H1 (cell line): ENCODE data around the gene SYTL1. TPM values are rescaled to one million over a fixed set of nuclear protein-coding genes. Genes with fewer than 3 reads are reported as not detected.

Experiments used
- CTCF ChIA-PET: fragments of 300-600 bp; sonication (Branson Sonifier 250); formaldehyde crosslinking; loops from one replicate; lab custom pipeline; 2021; ENCODE audit not compliant: partially characterized antibody; lab: Charles Lee
- POLR2A ChIA-PET: fragments of 300-600 bp; sonication (Branson Sonifier 250); formaldehyde crosslinking; loops from one replicate; lab custom pipeline; 2021; ENCODE audit warnings: inconsistent platforms; ENCODE audit not compliant: partially characterized antibody; lab: Charles Lee
- DNase-seq, 2 experiments: peaks; one replicate each; pipeline versions ENCODE4 v3.0.0 to v3.0.0-alpha.2; 2010 to 2022; ENCODE audit warnings: low spot score in 2 of 2, low read depth in 1 of 2, mixed read lengths in 1 of 2
- FAIRE-seq: peaks from 2 replicates; lab custom pipeline; 2011; peaks lifted over from hg19 to GRCh38; lab: Jason Lieb, UNC
- H2AFZ ChIP-seq: 2 replicates; pipeline ENCODE4 v1.8.1; 2012; ENCODE audit warnings: low read length, inconsistent platforms
- H2AK5ac ChIP-seq: 2 replicates; pipeline ENCODE4 v1.6.1; 2013; ENCODE audit warnings: low read depth, low read length
- H2BK120ac ChIP-seq: replicated peaks from 2 replicates; pipeline ENCODE3; 2013; ENCODE audit warnings: low read depth, low read length, inconsistent platforms
- H2BK12ac ChIP-seq: 2 replicates; pipeline ENCODE4 v1.6.1; 2013; ENCODE audit warnings: low read depth, low read length
- H2BK15ac ChIP-seq: 2 replicates; pipeline ENCODE4 v1.6.1; 2013; ENCODE audit warnings: low read length
- H2BK20ac ChIP-seq: 2 replicates; pipeline ENCODE4 v1.6.1; 2013; ENCODE audit warnings: low read length
- H2BK5ac ChIP-seq: 2 replicates; pipeline ENCODE4 v1.6.1; 2013; ENCODE audit warnings: low read depth, low read length
- H3K14ac ChIP-seq: 2 replicates; pipeline ENCODE4 v1.6.1; 2013; ENCODE audit warnings: inconsistent platforms; ENCODE audit not compliant: insufficient read length
- H3K18ac ChIP-seq: 2 replicates; pipeline ENCODE4 v1.6.1; 2013; ENCODE audit warnings: low read length; ENCODE audit errors: extremely low read depth
- H3K23ac ChIP-seq: 2 replicates; pipeline ENCODE4 v1.6.1; 2013; ENCODE audit warnings: inconsistent platforms; ENCODE audit not compliant: insufficient read length
- H3K23me2 ChIP-seq: 2 replicates; pipeline ENCODE4 v1.6.1; 2013; ENCODE audit warnings: low read depth, low read length
- H3K27ac ChIP-seq: 2 replicates; pipeline ENCODE4 v1.6.1; 2011; ENCODE audit warnings: low read depth, low read length, inconsistent platforms
- H3K27me3 ChIP-seq, 4 experiments: replicated peaks in 1 of 4; 1 replicate in 1 of 4; 2 replicates in 3 of 4; pipeline versions ENCODE4 v1.6.1 to v1.8.1; 2011 to 2013; ENCODE audit warnings: low read length in 3 of 4, mild to moderate bottlenecking in 3 of 4, inconsistent platforms in 2 of 4, mixed read lengths in 2 of 4, moderate library complexity in 1 of 4; ENCODE audit not compliant: control insufficient read depth in 3 of 4, insufficient read depth in 3 of 4; ENCODE audit errors: extremely low read depth in 1 of 4
- H3K36me3 ChIP-seq, 4 experiments: 2 replicates each; pipeline versions ENCODE4 v1.6.1 to v1.8.1; 2011 to 2013; ENCODE audit warnings: mild to moderate bottlenecking in 4 of 4, low read length in 3 of 4, moderate library complexity in 2 of 4, control low read depth in 1 of 4, inconsistent platforms in 1 of 4; ENCODE audit not compliant: insufficient read depth in 4 of 4, control insufficient read depth in 2 of 4
- H3K4ac ChIP-seq: replicated peaks from 2 replicates; pipeline ENCODE3; 2013; ENCODE audit warnings: low read length, low read depth, mixed read lengths, inconsistent platforms; ENCODE audit not compliant: insufficient read length
- H3K4me1 ChIP-seq, 4 experiments: replicated peaks in 1 of 4; 1 replicate in 1 of 4; 2 replicates in 3 of 4; pipeline versions ENCODE4 v1.6.1 to v1.8.1; 2011 to 2013; ENCODE audit warnings: low read length in 3 of 4, inconsistent platforms in 2 of 4, mixed read lengths in 1 of 4; ENCODE audit not compliant: insufficient read depth in 4 of 4, control insufficient read depth in 3 of 4
- H3K4me2 ChIP-seq, 2 experiments: 2 replicates each; pipeline versions ENCODE4 v1.6.1 to v1.8.1; 2011 to 2013; ENCODE audit warnings: low read depth in 2 of 2, low read length in 2 of 2, control low read depth in 1 of 2, inconsistent platforms in 1 of 2, mild to moderate bottlenecking in 1 of 2; ENCODE audit not compliant: insufficient read depth in 1 of 2
- H3K4me3 ChIP-seq, 4 experiments: fragments of 200-600, 300-600 bp in 1 of 4; sonication (generic), shearing (Covaris generic), sonication (Bioruptor Twin) in 1 of 4; 2 replicates each; pipeline versions ENCODE4 v1.5.1 to v1.8.1; 2011 to 2016; ENCODE audit warnings: low read length in 4 of 4, low read depth in 3 of 4, control low read depth in 2 of 4, inconsistent platforms in 2 of 4, mild to moderate bottlenecking in 2 of 4, mixed read lengths in 1 of 4, moderate library complexity in 1 of 4; ENCODE audit not compliant: insufficient read depth in 2 of 4; ENCODE audit errors: extremely low read depth in 1 of 4
- H3K56ac ChIP-seq: replicated peaks from 2 replicates; pipeline ENCODE3; 2013; ENCODE audit warnings: low read depth, mild to moderate bottlenecking, mixed read lengths, low read length, inconsistent platforms; ENCODE audit not compliant: insufficient read length
- H3K79me1 ChIP-seq: 2 replicates; pipeline ENCODE4 v1.6.1; 2013; ENCODE audit warnings: low read depth, low read length, control low read depth
- H3K79me2 ChIP-seq, 2 experiments: 2 replicates each; pipeline versions ENCODE4 v1.6.1 to v1.8.1; 2012 to 2013; ENCODE audit warnings: low read length in 2 of 2, mild to moderate bottlenecking in 2 of 2, inconsistent platforms in 1 of 2; ENCODE audit not compliant: insufficient read depth in 2 of 2, control insufficient read depth in 1 of 2
- H3K9ac ChIP-seq, 4 experiments: replicated peaks in 1 of 4; 1 replicate in 1 of 4; 2 replicates in 3 of 4; pipeline versions ENCODE4 v1.6.1 to v1.8.1; 2011 to 2013; ENCODE audit warnings: low read depth in 3 of 4, low read length in 3 of 4, control low read depth in 2 of 4, mild to moderate bottlenecking in 2 of 4, moderate library complexity in 2 of 4, inconsistent platforms in 1 of 4; ENCODE audit errors: extremely low read depth in 1 of 4
- H3K9me3 ChIP-seq, 2 experiments: 2 replicates each; pipeline versions ENCODE4 v1.6.1 to v1.8.1; 2012 to 2013; ENCODE audit warnings: mild to moderate bottlenecking in 2 of 2, moderate library complexity in 2 of 2, control low read depth in 1 of 2, inconsistent platforms in 1 of 2, low read depth in 1 of 2, low read length in 1 of 2, mixed read lengths in 1 of 2; ENCODE audit not compliant: insufficient read depth in 2 of 2
- H4K20me1 ChIP-seq, 2 experiments: replicated peaks in 1 of 2; 2 replicates each; pipeline versions ENCODE3 to v1.8.1; 2011 to 2013; ENCODE audit warnings: inconsistent platforms in 2 of 2, low read length in 2 of 2, mild to moderate bottlenecking in 1 of 2; ENCODE audit not compliant: insufficient read depth in 2 of 2, control insufficient read depth in 1 of 2
- H4K5ac ChIP-seq: 2 replicates; pipeline ENCODE4 v1.6.1; 2013; ENCODE audit warnings: low read length, low read depth, mixed read lengths, inconsistent platforms; ENCODE audit not compliant: insufficient read length
- H4K8ac ChIP-seq: 2 replicates; pipeline ENCODE4 v1.8.0; 2013; ENCODE audit warnings: mild to moderate bottlenecking, moderate library complexity, low read length, inconsistent platforms; ENCODE audit not compliant: insufficient read depth; ENCODE audit errors: extremely low read depth
- H4K91ac ChIP-seq: replicated peaks from 2 replicates; pipeline ENCODE3; 2013; ENCODE audit warnings: low read length, mixed read lengths, inconsistent platforms; ENCODE audit not compliant: insufficient read length
- ASH2L ChIP-seq: fragments of 200-600, 300-600 bp; sonication (generic); IDR thresholded peaks from one replicate; pipeline ENCODE4 v1.7.1; 2017; ENCODE audit warnings: low read length
- FOSL1 ChIP-seq: IDR thresholded peaks from 2 replicates; pipeline ENCODE4 v1.6.1; 2011; ENCODE audit warnings: mild to moderate bottlenecking, low read depth, low read length, moderate library complexity; ENCODE audit not compliant: insufficient read depth
- SIN3A ChIP-seq, 2 experiments: IDR thresholded peaks in 1 of 2; conservative IDR thresholded peaks in 1 of 2; 2 replicates each; pipeline ENCODE4 v1.6.1; 2011 to 2012; ENCODE audit warnings: low read length in 2 of 2, improper control_type of control experiment in 1 of 2, low read depth in 1 of 2, mild to moderate bottlenecking in 1 of 2
- SP1 ChIP-seq: IDR thresholded peaks from 2 replicates; pipeline ENCODE4 v1.6.1; 2011; ENCODE audit warnings: low read depth, low read length
- TAF1 ChIP-seq: IDR thresholded peaks from 2 replicates; pipeline ENCODE4 v1.6.1; 2011; ENCODE audit warnings: mild to moderate bottlenecking, low read depth, low read length
- WGBS, 2 experiments: shearing (Covaris generic) in 1 of 2; methylation state at CpG; one replicate each; pipeline versions ENCODE4 v1.1.6 to v1.1.7; 2013 to 2015; ENCODE audit warnings: low lambda C conversion rate in 2 of 2, mixed read lengths in 2 of 2, inconsistent platforms in 1 of 2, low coverage in 1 of 2, missing lambda C conversion rate in 1 of 2; ENCODE audit not compliant: insufficient replicate concordance in 2 of 2, insufficient coverage in 1 of 2, insufficient read length in 1 of 2; ENCODE audit errors: extremely low coverage in 1 of 2, missing lambda C conversion rate in 1 of 2; 5-methylcytosine and 5-hydroxymethylcytosine counted together
- long read RNA-seq, 2 experiments: library from RNA in 1 of 2; library from capped mRNA in 1 of 2; stranded (forward); transcript quantifications; one replicate each; pipeline ENCODE4 v2.0.0, GENCODE V29; 2021; ENCODE audit warnings: inconsistent platforms in 1 of 2
- polyA minus RNA-seq, 3 experiments: library from RNA; depleted of rRNA, polyadenylated mRNA; stranded (reverse); fragments of >200 nt; gene quantifications; 1 replicate in 2 of 3; 2 replicates in 1 of 3; pipeline ENCODE4 v1.2.3, GENCODE V29; 2011
- polyA plus RNA-seq, 7 experiments: library from polyadenylated mRNA; depleted of rRNA in 3 of 7; stranded (reverse) in 5 of 7; unstranded in 2 of 7; fragments of >200 nt in 5 of 7; fragments of 200-250 nt in 2 of 7; gene quantifications; 1 replicate in 5 of 7; 2 replicates in 1 of 7; 4 replicates in 1 of 7; pipeline versions ENCODE4 v1.2.1 to v1.2.3, GENCODE V29; 2011 to 2013; ENCODE audit warnings: missing spikeins in 2 of 7, mixed read lengths in 2 of 7
- total RNA-seq: library from RNA; stranded (reverse); fragmentation: NEBNext Ultra II Directional; extraction: Animal tissue kit (Norgen Biotek cat#: 25700); gene quantifications from 2 replicates; pipeline ENCODE4 v1.2.1, GENCODE V29; 2021

Gene SYTL1, protein sequence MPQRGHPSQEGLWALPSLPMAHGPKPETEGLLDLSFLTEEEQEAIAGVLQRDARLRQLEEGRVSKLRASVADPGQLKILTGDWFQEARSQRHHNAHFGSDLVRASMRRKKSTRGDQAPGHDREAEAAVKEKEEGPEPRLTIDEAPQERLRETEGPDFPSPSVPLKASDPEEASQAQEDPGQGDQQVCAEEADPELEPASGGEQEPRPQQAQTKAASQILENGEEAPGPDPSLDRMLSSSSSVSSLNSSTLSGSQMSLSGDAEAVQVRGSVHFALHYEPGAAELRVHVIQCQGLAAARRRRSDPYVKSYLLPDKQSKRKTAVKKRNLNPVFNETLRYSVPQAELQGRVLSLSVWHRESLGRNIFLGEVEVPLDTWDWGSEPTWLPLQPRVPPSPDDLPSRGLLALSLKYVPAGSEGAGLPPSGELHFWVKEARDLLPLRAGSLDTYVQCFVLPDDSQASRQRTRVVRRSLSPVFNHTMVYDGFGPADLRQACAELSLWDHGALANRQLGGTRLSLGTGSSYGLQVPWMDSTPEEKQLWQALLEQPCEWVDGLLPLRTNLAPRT
- total RNA-seq (6.4 and 8.8 TPM in 2 replicates), polyA plus RNA-seq (2011; rRNA removed) (19.5 and 33.8 TPM in 2 replicates), polyA minus RNA-seq (2011; rRNA and poly(A)+ RNA removed) (2.9 and 5.0 TPM in 2 replicates)
- 14.6 TPM for polyA plus RNA-seq (2011; cell fraction: cytosol; rRNA removed)
- polyA plus RNA-seq (2011; cell fraction: nucleus; rRNA removed): 63.0 TPM
- 4.0 to 13.1 TPM (median 10.8 TPM) in 4 replicates for polyA plus RNA-seq (2012, experiment 1 of 2)
- 6.3 TPM for polyA plus RNA-seq (2012, experiment 2 of 2)
- 8.5 TPM for polyA plus RNA-seq (2013, experiment 1 of 2)
- polyA plus RNA-seq (2013, experiment 2 of 2): 8.4 TPM
- 5.7 TPM for polyA minus RNA-seq (2011; cell fraction: cytosol; rRNA and poly(A)+ RNA removed)
- polyA minus RNA-seq (2011; cell fraction: nucleus; rRNA and poly(A)+ RNA removed): 13.1 TPM
- long read RNA-seq, experiment 1, partial matches to known transcripts: 2 of 4 reads
- long read RNA-seq, experiment 1, other reads (novel, unspliced or antisense): 2 of 4 reads
- long read RNA-seq, experiment 2, partial matches to known transcripts: 0 of 1 reads
- long read RNA-seq, experiment 2, other reads (novel, unspliced or antisense): 1 of 1 reads

DNA sequence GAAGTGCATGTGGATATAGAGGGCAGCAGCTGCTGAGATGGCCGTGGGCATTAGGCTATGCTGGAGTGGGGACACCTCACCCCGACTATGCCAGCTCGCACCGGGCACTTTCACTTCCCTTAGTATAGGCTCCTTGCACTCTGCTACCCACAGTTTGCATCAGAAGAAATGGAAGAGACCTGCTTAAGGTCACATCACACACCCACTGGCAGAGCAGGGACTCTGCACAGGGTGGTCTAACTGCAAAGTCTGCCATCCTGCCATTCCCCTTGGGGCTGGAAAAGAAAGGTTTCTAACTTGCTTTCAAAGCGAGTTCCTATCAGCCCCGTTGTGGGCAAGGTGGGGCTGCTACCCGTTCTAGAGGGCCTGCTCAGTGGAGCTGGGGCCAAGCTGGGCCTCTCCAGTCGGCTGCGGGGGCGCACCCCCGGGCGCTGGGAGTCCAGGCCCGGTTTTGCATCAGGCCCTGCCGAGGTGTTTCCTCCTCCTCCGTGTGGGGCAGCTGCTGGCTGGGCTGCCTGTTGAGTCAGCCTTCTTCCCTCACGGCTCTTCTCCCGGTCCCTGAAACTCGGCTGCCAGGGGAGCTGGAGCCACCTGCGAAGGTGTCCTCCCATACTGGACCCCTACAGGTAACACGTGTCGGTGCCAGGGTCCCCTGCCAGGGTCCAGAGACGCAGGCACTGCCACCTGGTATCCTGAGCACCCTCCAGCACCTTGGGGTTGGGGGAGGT lies at the start of gene SYTL1:
Gene SYTL1, plus strand, starts transcription at position 498 of the 728 bp plus-strand sequence. CDS start 3,313 bp downstream, outside the sequence.
- Histone ChIP-seq H2BK5ac (peak within 1 kb of the TSS; percentile 76; the same call in 1 of the 2 replicates), H3K56ac (peak within 1 kb of the TSS; percentile 75), H3K36me3 (no peaks in the 10 kb centered on the region), H2BK120ac (peak within 1 kb of the TSS; percentile 51), H4K20me1 (peaks cover 2 to 9% of the 10 kb centered on the region in 2 experiments), H2AK5ac (peak within 1 kb of the TSS; percentile 57), H4K91ac (peak within 1 kb of the TSS; percentile 48), H3K27ac (no peak within 1 kb of the TSS), H3K4me2 (peak within 1 kb of the TSS; percentile 78 to 94), H3K9ac (peak within 1 kb of the TSS in 2 of 4 experiments; percentile 13 to 18; a peak in 5 of 7 replicates), H3K79me1 (no peaks in the 10 kb centered on the region), H3K23me2 (peaks cover 6% of the 10 kb centered on the region; the same call in 1 of the 2 replicates), H2BK12ac (peak within 1 kb of the TSS; percentile 92; the same call in 1 of the 2 replicates), H3K18ac (peak within 1 kb of the TSS; percentile 96), H2AFZ (no peak within 1 kb of the TSS), H3K23ac (no peak within 1 kb of the TSS), H3K4ac (peak within 1 kb of the TSS; percentile 91), H4K5ac (peak within 1 kb of the TSS; percentile 93), H2BK15ac (peak within 1 kb of the TSS; percentile 99), H3K79me2 (no peaks in the 10 kb centered on the region; a peak in 1 of 4 replicates), H2BK20ac (peak within 1 kb of the TSS; percentile 83), H3K4me1 (peaks cover 0 to 25% (median 20%) of the 10 kb centered on the region in 4 experiments; a peak in 6 of 7 replicates), H4K8ac (peak within 1 kb of the TSS; percentile 31; the same call in 1 of the 2 replicates), H3K14ac (peak within 1 kb of the TSS; percentile 81), H3K9me3 (no peaks in the 10 kb centered on the region), H3K4me3 (peak within 1 kb of the TSS; percentile 16 to 64 (median 44)), H3K27me3 (peaks cover 0 to 2% (median 0%) of the 10 kb centered on the region in 4 experiments; a peak in 1 of 7 replicates)
- ChIA-PET CTCF (interaction anchor here (0.6 to 17.0 kb wide), 13 partner anchors 8 to 1306 kb away, joined by 3 to 321 read pairs (median 6); no protein-coding TSS in a partner anchor), POLR2A (interaction anchor here (0.9 to 4.8 kb wide), 10 partner anchors 9 to 56 kb away, joined by 3 to 50 read pairs (median 6); partner anchors contain the start of gene TMEM222)
- 34% methylated on average over 21 of the region's 22 CpGs; no CpG with 5 or more reads in 1 of the 2 experiments for WGBS, 2 experiments
- no peak for FAIRE-seq
- peak in 1 of 2 experiments; percentile 73 for DNase-seq
- TF ChIP-seq SIN3A (conservative IDR thresholded peaks at IDR 0.05 in 1 of 2, IDR thresholded peaks at IDR 0.05 in 1 of 2; ENCODE audit: low read depth in 1 of 2, low read length in 2 of 2): no peak; a peak in 1 of 4 replicates
- peak; percentile 92 for TF ChIP-seq SP1
- TF ChIP-seq TAF1: no peak
- no peak for TF ChIP-seq FOSL1
- TF ChIP-seq ASH2L: no peak
